GM12878 (cell line): ENCODE data around the gene ASXL2. TPM values are rescaled to one million over a fixed set of nuclear protein-coding genes. Genes with fewer than 3 reads are reported as not detected.

Experiments
- BHLHE40 ChIP-seq, 2 experiments: fragments of 450-650 bp in 1 of 2; IDR thresholded peaks; 2 replicates each; pipeline ENCODE4 v1.6.1; 2011 to 2017; ENCODE audit warnings: low read depth in 2 of 2, borderline replicate concordance in 1 of 2, improper control_type of control experiment in 1 of 2, low read length in 1 of 2, mild to moderate bottlenecking in 1 of 2
- CREB1 ChIP-seq: IDR thresholded peaks from 2 replicates; pipeline ENCODE4 v1.6.1; 2012; ENCODE audit warnings: low read depth, mild to moderate bottlenecking, inconsistent platforms
- EED ChIP-seq: sonication (generic); IDR thresholded peaks from 2 replicates; pipeline ENCODE4 v1.6.1; 2016; ENCODE audit warnings: antibody characterized with exemption, low read depth
- ELK1 ChIP-seq: IDR thresholded peaks from 2 replicates; pipeline ENCODE4 v1.6.1; 2012; ENCODE audit warnings: low read depth, low read length, improper control_type of control experiment
- GATAD2B ChIP-seq: fragments of 450-650 bp; conservative IDR thresholded peaks from 2 replicates; pipeline ENCODE4 v1.6.1; 2017; ENCODE audit warnings: low read depth, mild to moderate bottlenecking, moderate library complexity
- HCFC1 ChIP-seq: fragments of 150-350 bp; IDR thresholded peaks from 2 replicates; pipeline ENCODE4 v1.6.1; 2014; ENCODE audit warnings: low read length
- HSF1 ChIP-seq: fragments of 150-350 bp; IDR thresholded peaks from 2 replicates; pipeline ENCODE4 v1.6.1; 2014; ENCODE audit warnings: mild to moderate bottlenecking, low read depth, low read length
- IKZF1 ChIP-seq: fragments of 450-650 bp; conservative IDR thresholded peaks from 2 replicates; pipeline ENCODE4 v1.6.1; 2017; ENCODE audit warnings: antibody characterized with exemption, mild to moderate bottlenecking
- IRF3 ChIP-seq: fragments of 450-650 bp; IDR thresholded peaks from 2 replicates; pipeline ENCODE4 v1.6.1; 2014; ENCODE audit warnings: mild to moderate bottlenecking
- IRF5 ChIP-seq: fragments of 450-650 bp; IDR thresholded peaks from 2 replicates; pipeline ENCODE4 v1.6.1; 2017; ENCODE audit warnings: borderline replicate concordance
- NKRF ChIP-seq: fragments of 450-650 bp; conservative IDR thresholded peaks from 2 replicates; pipeline ENCODE4 v1.6.1; 2017; ENCODE audit warnings: mild to moderate bottlenecking, moderate library complexity
- NR2F1 ChIP-seq: fragments of 450-650 bp; conservative IDR thresholded peaks from 2 replicates; pipeline ENCODE4 v1.6.1; 2017; ENCODE audit warnings: mild to moderate bottlenecking
- RCOR1 ChIP-seq: conservative IDR thresholded peaks from 2 replicates; pipeline ENCODE4 v1.6.1; 2012; ENCODE audit warnings: low read depth, low read length, improper control_type of control experiment
- RUNX3 ChIP-seq: IDR thresholded peaks from 2 replicates; pipeline ENCODE4 v1.6.1; 2012; ENCODE audit warnings: low read length, inconsistent platforms
- SMAD1 ChIP-seq: fragments of 450-650 bp; IDR thresholded peaks from 2 replicates; pipeline ENCODE4 v1.6.1; 2018; ENCODE audit warnings: mild to moderate bottlenecking, low read depth; ENCODE audit not compliant: partially characterized antibody
- ZNF687 ChIP-seq: fragments of 450-650 bp; IDR thresholded peaks from 2 replicates; pipeline ENCODE4 v1.6.1; 2017; ENCODE audit warnings: mild to moderate bottlenecking, moderate library complexity
- polyA plus RNA-seq, 11 experiments: library from polyadenylated mRNA; depleted of rRNA in 4 of 11; unstranded in 6 of 11; stranded (reverse) in 5 of 11; fragments of >200 nt; fragmentation: Nextera tagmentation in 4 of 11; fragmentation: Illumina TruSeq in 1 of 11; extraction: Ambion mirVana in 4 of 11; extraction: Trizol in 1 of 11; gene quantifications; 1 replicate in 1 of 11; 2 replicates in 10 of 11; pipeline versions ENCODE4 v1.2.1 to v1.2.3, GENCODE V29; 2011 to 2016; ENCODE audit warnings: inconsistent platforms in 2 of 11, missing spikeins in 2 of 11, low read depth in 1 of 11
- total RNA-seq, 4 experiments: library from RNA; depleted of rRNA in 3 of 4; stranded (reverse); fragments of >200 nt in 3 of 4; fragmentation: Illumina TruSeq in 1 of 4; extraction: Trizol in 1 of 4; gene quantifications; 2 replicates each; pipeline versions ENCODE4 v1.2.1 to v1.2.3, GENCODE V29; 2013 to 2021

Gene ASXL2
- total and polyA plus RNA-seq, 10 of the 15 experiments (the other 5 are each of a cell fraction or from before 2014, with no cell fraction given) = 1.3 to 17.7 (median 5.5) TPM

- TF ChIP-seq EED (peak; percentile 31; the same call in 1 of the 2 replicates), NKRF (peak; percentile 67), GATAD2B (0 out of 2 replicates have a peak, but pooled peaks have one; percentile 34), RUNX3 (0 out of 2 replicates have a peak, but pooled peaks have one; percentile 18), SMAD1 (peak; percentile 26), IRF3 (no peak), HCFC1 (peak; percentile 87), ZNF687 (no peak), IKZF1 (peak; percentile 29; the same call in 1 of the 2 replicates), HSF1 (no peak), CREB1 (peak; percentile 76), BHLHE40 (IDR thresholded peaks at IDR 0.05; ENCODE audit: borderline replicate concordance in 1 of 2, low read depth in 2 of 2, low read length in 1 of 2) (peak in 1 of 2 experiments; percentile 35; a peak in 1 of 4 replicates), RCOR1 (no peak), IRF5 (no peak), ELK1 (0 out of 2 replicates have a peak, but pooled peaks have one; percentile 18), NR2F1 (peak; percentile 11; the same call in 1 of the 2 replicates)
These were observed 591 bp downstream of the ASXL2 start (continued) for GRCh38 chr2:25877431-25878360.
